Tibial artery (tissue), 4 donors: ENCODE results near the gene TBL2.

Experiments
- DNase-seq, 2 donors: peaks; one replicate each; pipeline ENCODE4 v3.0.0-alpha.2; 2019
- H3K27ac ChIP-seq, 2 donors: fragments of 200-600 bp; sonication (generic) in 1 of 2; 1 replicate in 1 of 2; 2 replicates in 1 of 2; pipeline ENCODE4 v1.5.1; 2018 to 2019; ENCODE audit warnings: mild to moderate bottlenecking in 1 of 2
- H3K27me3 ChIP-seq, 2 donors: fragments of 200-600 bp; sonication (generic) in 1 of 2; one replicate each; pipeline versions ENCODE4 v1.5.1 to v1.6.0; 2016 to 2019
- H3K36me3 ChIP-seq, 3 donors: fragments of 200-600 bp; sonication (generic) in 2 of 3; one replicate each; pipeline ENCODE4 v1.5.1; 2016 to 2019; ENCODE audit warnings: mild to moderate bottlenecking in 2 of 3
- H3K4me1 ChIP-seq, 4 donors: fragments of 200-600 bp; sonication (generic) in 2 of 4; 1 replicate in 3 of 4; 2 replicates in 1 of 4; pipeline ENCODE4 v1.5.1; 2016 to 2019
- H3K4me3 ChIP-seq, 2 donors: fragments of 200-600 bp; sonication (generic) in 1 of 2; 1 replicate in 1 of 2; 2 replicates in 1 of 2; pipeline ENCODE4 v1.5.1; 2018 to 2019; ENCODE audit warnings: mild to moderate bottlenecking in 2 of 2
- H3K9me3 ChIP-seq, 3 donors: fragments of 200-600 bp; sonication (generic) in 1 of 3; one replicate each; pipeline ENCODE4 v1.5.1; 2016 to 2019
- CTCF ChIP-seq, 2 experiments: fragments of 200-600 bp in 1 of 2; fragments of 450-650 bp in 1 of 2; IDR thresholded peaks; one replicate each; pipeline ENCODE4 v1.5.1; 2017 to 2019; ENCODE audit warnings: antibody characterized with exemption in 2 of 2, mild to moderate bottlenecking in 1 of 2, moderate library complexity in 1 of 2
- intact Hi-C: fragments of 100-400 bp; cut with DNase I; formaldehyde crosslinking; loops from one replicate; pipeline ENCODE4 v1.15.0; 2023; ENCODE audit warnings: low total_unique reads

The TBL2 gene

GRCh38 chr7:73578342-73579128 is at the start of gene TBL2:
Gene TBL2, minus strand, starts transcription at chr7:73578579. Its CDS starts 30 bp downstream, at chr7:73578549.
- no peaks in the 10 kb centered on the region for H3K9me3 ChIP-seq
- intact Hi-C loops: no loop called here
- TF ChIP-seq CTCF (IDR thresholded peaks at IDR 0.05): no peak
- peak; percentile 99 for DNase-seq
- H3K27me3 ChIP-seq: no peaks in the 10 kb centered on the region
- H3K36me3 ChIP-seq: peaks cover 13 to 21% (median 14%) of the 10 kb centered on the region in 3 donors
- H3K4me3 ChIP-seq: peak within 1 kb of the TSS; percentile 74 to 94
- H3K27ac ChIP-seq: peak within 1 kb of the TSS; percentile 88 to 89
- peaks cover 0 to 32% (median 20%) of the 10 kb centered on the region in 4 donors for H3K4me1 ChIP-seq

- TF ChIP-seq CTCF (IDR thresholded peaks at IDR 0.05): no peak
- H3K36me3 ChIP-seq: no peaks in the 10 kb centered on the region
- H3K27me3 ChIP-seq: peaks cover 6 to 77% of the 10 kb centered on the region in 2 donors
- no peak for DNase-seq
- H3K27ac ChIP-seq: no peak overlapping the region
- no peak overlapping the region for H3K4me3 ChIP-seq
- intact Hi-C loops: no loop called here
- no peaks in the 10 kb centered on the region for H3K9me3 ChIP-seq
- H3K4me1 ChIP-seq: peaks cover 0 to 22% (median 22%) of the 10 kb centered on the region in 4 donors
Measured at GRCh38 chr7:73626814-73627213, 48.4 kb upstream of the TBL2 start.

- DNase-seq: no peak
- no peaks in the 10 kb centered on the region for H3K36me3 ChIP-seq
- H3K27me3 ChIP-seq: peaks cover 6 to 89% of the 10 kb centered on the region in 2 donors
Measured at GRCh38 chr7:73625276-73625675, 46.9 kb upstream of the TBL2 start.

GRCh38 chr7:73624669-73625001 is 46.3 kb upstream of the TBL2 start:
- Histone ChIP-seq H3K27me3 (peaks cover 6 to 94% of the 10 kb centered on the region in 2 donors), H3K4me3 (peak overlapping the region; percentile 31 to 54), H3K27ac (no peak overlapping the region), H3K9me3 (no peaks in the 10 kb centered on the region), H3K4me1 (peaks cover 0 to 22% (median 22%) of the 10 kb centered on the region in 4 donors), H3K36me3 (no peaks in the 10 kb centered on the region)
- no peak for TF ChIP-seq CTCF (IDR thresholded peaks at IDR 0.05)
- intact Hi-C loops: loop anchor here (5.0 kb wide), 1 partner anchor 98 kb away; no protein-coding TSS in a partner anchor
- DNase-seq: no peak

More at GRCh38 chr7:73625276-73625675, 46.9 kb upstream of the TBL2 start:
- H3K4me3 ChIP-seq: no peak overlapping the region
- H3K27ac ChIP-seq: no peak overlapping the region
- no peaks in the 10 kb centered on the region for H3K9me3 ChIP-seq
- peaks cover 0 to 22% (median 22%) of the 10 kb centered on the region in 4 donors for H3K4me1 ChIP-seq
- TF ChIP-seq CTCF (IDR thresholded peaks at IDR 0.05): no peak
- intact Hi-C loops: no loop called here

- Histone ChIP-seq H3K36me3 (no peaks in the 10 kb centered on the region), H3K27ac (no peak within 1 kb of the TSS), H3K9me3 (no peaks in the 10 kb centered on the region), H3K27me3 (peaks cover 6 to 89% of the 10 kb centered on the region in 2 donors), H3K4me3 (peak within 1 kb of the TSS; percentile 31 to 54), H3K4me1 (peaks cover 0 to 22% (median 22%) of the 10 kb centered on the region in 4 donors)
- DNase-seq: peak in 1 of 2 donors; percentile 66
- intact Hi-C loops: loop anchor here (5.0 kb wide), 1 partner anchor 98 kb away; no protein-coding TSS in a partner anchor
- no peak for TF ChIP-seq CTCF (IDR thresholded peaks at IDR 0.05)
Measured at GRCh38 chr7:73623798-73624668, 45.7 kb upstream of the TBL2 start, which contains the start of gene MLXIPL. Gene MLXIPL, minus strand, starts transcription at chr7:73624522. Its CDS starts 30 bp downstream, at chr7:73624492.
